Vagina (tissue), 2 donors: ENCODE measurements around the gene MPI.

Experiments used
- POLR2A ChIP-seq, 2 donors: fragments of 450-650 bp; IDR thresholded peaks; one replicate each; pipeline ENCODE4 v1.6.1; 2017; ENCODE audit warnings: antibody characterized with exemption in 2 of 2, mild to moderate bottlenecking in 2 of 2, moderate library complexity in 2 of 2
- POLR2AphosphoS5 ChIP-seq, 2 donors: sonication (generic); formaldehyde crosslinking; IDR thresholded peaks; one replicate each; pipeline ENCODE4 v1.9.0; 2017; ENCODE audit warnings: antibody characterized with exemption in 2 of 2, mild to moderate bottlenecking in 2 of 2, low read depth in 1 of 2; ENCODE audit not compliant: insufficient read depth in 1 of 2
- TF ChIP-seq, protein P1 (sequence below), 3 experiments: fragments of 450-650 bp in 2 of 3; fragments of 200-600 bp in 1 of 3; sonication (generic) in 1 of 3; IDR thresholded peaks; one replicate each; pipeline ENCODE4 v1.5.1; 2017 to 2019; ENCODE audit warnings: antibody characterized with exemption in 3 of 3, mild to moderate bottlenecking in 2 of 3, moderate library complexity in 2 of 3

GRCh38 chr15:74843445-74843828, 46.4 kb upstream of the MPI start:
- TF ChIP-seq, protein P1, sequence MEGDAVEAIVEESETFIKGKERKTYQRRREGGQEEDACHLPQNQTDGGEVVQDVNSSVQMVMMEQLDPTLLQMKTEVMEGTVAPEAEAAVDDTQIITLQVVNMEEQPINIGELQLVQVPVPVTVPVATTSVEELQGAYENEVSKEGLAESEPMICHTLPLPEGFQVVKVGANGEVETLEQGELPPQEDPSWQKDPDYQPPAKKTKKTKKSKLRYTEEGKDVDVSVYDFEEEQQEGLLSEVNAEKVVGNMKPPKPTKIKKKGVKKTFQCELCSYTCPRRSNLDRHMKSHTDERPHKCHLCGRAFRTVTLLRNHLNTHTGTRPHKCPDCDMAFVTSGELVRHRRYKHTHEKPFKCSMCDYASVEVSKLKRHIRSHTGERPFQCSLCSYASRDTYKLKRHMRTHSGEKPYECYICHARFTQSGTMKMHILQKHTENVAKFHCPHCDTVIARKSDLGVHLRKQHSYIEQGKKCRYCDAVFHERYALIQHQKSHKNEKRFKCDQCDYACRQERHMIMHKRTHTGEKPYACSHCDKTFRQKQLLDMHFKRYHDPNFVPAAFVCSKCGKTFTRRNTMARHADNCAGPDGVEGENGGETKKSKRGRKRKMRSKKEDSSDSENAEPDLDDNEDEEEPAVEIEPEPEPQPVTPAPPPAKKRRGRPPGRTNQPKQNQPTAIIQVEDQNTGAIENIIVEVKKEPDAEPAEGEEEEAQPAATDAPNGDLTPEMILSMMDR (IDR thresholded peaks at IDR 0.05), result no peak
- no peak for TF ChIP-seq POLR2A (IDR thresholded peaks at IDR 0.05)
- TF ChIP-seq POLR2AphosphoS5 (IDR thresholded peaks at IDR 0.05; ENCODE audit: insufficient read depth in 1 of 2, low read depth in 1 of 2), result peak; percentile 0 to 46
